OCI-LY1 (cell line): ENCODE data around the gene AOC3.

Source experiments
- CTCF ChIP-seq: fragments of 200-600 bp; sonication (generic), shearing (Covaris generic); IDR thresholded peaks from 2 replicates; pipeline ENCODE4 v1.5.1; 2017; ENCODE audit warnings: mild to moderate bottlenecking, antibody characterized with exemption, low read length, moderate library complexity, mixed read lengths
- EZH2 ChIP-seq: fragments of 200-600 bp; sonication (generic), shearing (Covaris generic); IDR thresholded peaks from 2 replicates; pipeline ENCODE4 v1.8.0; 2017; ENCODE audit warnings: borderline replicate concordance, mixed run types, mild to moderate bottlenecking, antibody characterized with exemption, low read length, moderate library complexity, mixed read lengths

GRCh38 chr17:42895185-42895555 lies 44.2 kb downstream of the AOC3 start:
- TF ChIP-seq CTCF (no peak), EZH2 (no peak)
